ENCODE results near the gene PUS7L.

GRCh38 chr12:43744826-43745225, 13.8 kb downstream of the PUS7L start:
- TF ChIP-seq TAF1 (IDR thresholded peaks at IDR 0.05; ENCODE audit: borderline replicate concordance, low read depth, low read length) (no peak), POLR2A (IDR thresholded peaks at IDR 0.05; ENCODE audit: low read depth, low read length) (no peak)
